HCT116 (cell line): ENCODE results near the gene GMPPA. TPM values are rescaled to one million over a fixed set of nuclear protein-coding genes. Genes with fewer than 3 reads are reported as not detected.

Experiments
- ATAC-seq: fragments of 200-7000 bp; cut with Tn5 transposase; 2 replicates; pipeline ENCODE4 v1.9.1; 2020; ENCODE audit warnings: mild to moderate bottlenecking, moderate library complexity
- BruUV-seq: library from RNA; stranded (reverse); fragments of 400-500 nt; replicated peaks from 2 replicates; lab custom pipeline; 2021; lab: Mats Ljungman, UMichigan
- CTCF ChIA-PET: fragments of 300-600 bp; sonication (Branson Sonifier 250); formaldehyde crosslinking; loops from one replicate; lab custom pipeline; 2021; ENCODE audit warnings: antibody characterized with exemption; lab: Charles Lee
- POLR2A ChIA-PET: fragments of 300-600, 350-600 bp; sonication (Branson Sonifier 250); formaldehyde crosslinking; loops from one replicate; lab custom pipeline; 2021; ENCODE audit warnings: antibody characterized with exemption; lab: Charles Lee
- RAD21 ChIA-PET, 2 experiments: fragments of 300-600 bp; sonication (Branson Sonifier 250); formaldehyde crosslinking; loops; one replicate each; lab custom pipeline; 2023; ENCODE audit warnings: low total read pairs in 2 of 2; ENCODE audit not compliant: uncharacterized antibody in 2 of 2, unreplicated experiment in 2 of 2, low non-redundant PET in 1 of 2; lab: Charles Lee
- DNase-seq: peaks from one replicate; pipeline ENCODE4 v3.0.0-alpha.2; 2010; ENCODE audit warnings: low read depth, low spot score
- H2AFZ ChIP-seq: fragments of 200-600 bp; shearing (Covaris generic), sonication (generic); 2 replicates; pipeline ENCODE4 v1.6.1; 2017; ENCODE audit warnings: low read depth, mixed run types, mixed read lengths, antibody characterized with exemption, low read length; ENCODE audit not compliant: poor library complexity, severe bottlenecking
- H3K27ac ChIP-seq: 2 replicates; pipeline ENCODE4 v1.5.1; 2012; ENCODE audit warnings: low read depth, low read length
- H3K27me3 ChIP-seq: fragments of 200-600 bp; sonication (generic); 2 replicates; pipeline ENCODE4 v1.6.1; 2016; ENCODE audit warnings: mixed run types, low read length, mixed read lengths; ENCODE audit not compliant: insufficient read depth
- H3K36me3 ChIP-seq, 2 experiments: fragments of 200-500 bp in 1 of 2; fragments of 200-600 bp in 1 of 2; sonication (Bioruptor generic) in 1 of 2; sonication (generic) in 1 of 2; 2 replicates each; pipeline versions ENCODE4 v1.5.1 to v1.6.1; 2014 to 2016; ENCODE audit warnings: low read length in 2 of 2, inconsistent platforms in 1 of 2, mixed read lengths in 1 of 2, mixed run types in 1 of 2; ENCODE audit not compliant: insufficient read depth in 2 of 2, control insufficient read depth in 1 of 2
- H3K4me1 ChIP-seq, 2 experiments: fragments of 200-600 bp in 1 of 2; sonication (generic) in 1 of 2; 2 replicates each; pipeline versions ENCODE4 v1.5.1 to v1.6.1; 2012 to 2017; ENCODE audit warnings: low read length in 2 of 2, inconsistent platforms in 1 of 2, mild to moderate bottlenecking in 1 of 2, mixed read lengths in 1 of 2, mixed run types in 1 of 2, moderate library complexity in 1 of 2; ENCODE audit not compliant: insufficient read depth in 2 of 2, control insufficient read depth in 1 of 2
- H3K4me2 ChIP-seq: fragments of 200-600 bp; sonication (generic); 2 replicates; pipeline ENCODE4 v1.6.1; 2017; ENCODE audit warnings: mixed run types, low read length, mixed read lengths
- H3K4me3 ChIP-seq, 2 experiments: fragments of 200-600 bp in 1 of 2; sonication (generic) in 1 of 2; replicated peaks in 1 of 2; 2 replicates each; pipeline ENCODE4 v1.5.1; 2011 to 2016; ENCODE audit warnings: low read length in 2 of 2, control low read depth in 1 of 2, low read depth in 1 of 2, mild to moderate bottlenecking in 1 of 2, mixed read lengths in 1 of 2, mixed run types in 1 of 2
- H3K79me2 ChIP-seq: fragments of 200-600 bp; sonication (generic); 2 replicates; pipeline ENCODE4 v1.6.1; 2017; ENCODE audit warnings: mild to moderate bottlenecking, mixed run types, low read length, moderate library complexity, mixed read lengths; ENCODE audit not compliant: insufficient read depth
- H3K9ac ChIP-seq: fragments of 200-600 bp; sonication (generic); 2 replicates; pipeline ENCODE4 v1.6.1; 2016; ENCODE audit warnings: low read length, mixed read lengths
- H3K9me2 ChIP-seq: fragments of 200-600 bp; sonication (generic), shearing (Covaris generic); 2 replicates; pipeline ENCODE4 v1.6.1; 2017; ENCODE audit warnings: mixed run types, mild to moderate bottlenecking, moderate library complexity; ENCODE audit not compliant: insufficient read depth
- H3K9me3 ChIP-seq, 2 experiments: fragments of 200-500 bp in 1 of 2; fragments of 200-600 bp in 1 of 2; sonication (Bioruptor generic) in 1 of 2; sonication (generic) in 1 of 2; 2 replicates each; pipeline ENCODE4 v1.6.1; 2014 to 2017; ENCODE audit warnings: low read length in 2 of 2, mixed read lengths in 2 of 2, inconsistent platforms in 1 of 2, low read depth in 1 of 2, mild to moderate bottlenecking in 1 of 2, mixed run types in 1 of 2, moderate library complexity in 1 of 2; ENCODE audit not compliant: control insufficient read depth in 1 of 2, insufficient read depth in 1 of 2
- H4K20me1 ChIP-seq: fragments of 200-600 bp; sonication (generic), shearing (Covaris generic); 2 replicates; pipeline ENCODE4 v1.6.1; 2017; ENCODE audit warnings: mixed run types, mild to moderate bottlenecking, moderate library complexity; ENCODE audit not compliant: insufficient read depth
- JUND ChIP-seq: IDR thresholded peaks from 2 replicates; pipeline ENCODE4 v1.6.1; 2012
- MAX ChIP-seq: IDR thresholded peaks from 2 replicates; pipeline ENCODE4 v1.6.1; 2012
- POLR2A ChIP-seq: IDR thresholded peaks from 2 replicates; pipeline ENCODE4 v1.7.0; 2011; ENCODE audit warnings: borderline replicate concordance; ENCODE audit not compliant: insufficient read depth, insufficient read length; ENCODE audit errors: extremely low read depth
- REST ChIP-seq: IDR thresholded peaks from 2 replicates; pipeline ENCODE4 v1.6.1; 2012; ENCODE audit warnings: low read depth
- ZBTB33 ChIP-seq: IDR thresholded peaks from 2 replicates; pipeline ENCODE4 v1.6.1; 2011; ENCODE audit warnings: mild to moderate bottlenecking, low read length, moderate library complexity; ENCODE audit not compliant: insufficient replicate concordance; ENCODE audit errors: extremely low read depth
- ZFX ChIP-seq: fragments of 450-650 bp; IDR thresholded peaks from 2 replicates; pipeline ENCODE4 v1.6.1; 2017
- intact Hi-C: fragments of 100-400 bp; cut with micrococcal nuclease; formaldehyde crosslinking; loops from 2 replicates; pipeline ENCODE4 v1.10.0; 2022
- total RNA-seq: library from RNA; stranded (reverse); gene quantifications from one replicate; pipeline ENCODE4 v1.2.1, GENCODE V29; 2021; ENCODE audit not compliant: unreplicated experiment

Gene GMPPA
- total RNA-seq, 1 experiment from 2014 or later, result 71.8 TPM

- RAD21 ChIA-PET, result no interaction called here
- H3K79me2 ChIP-seq, result no peaks in the 10 kb centered on the region; the same call in 1 of the 2 replicates
- 0 out of 4 replicates have a peak, but pooled peaks cover 0 to 4% of the 10 kb centered on the region in 2 experiments for H3K36me3 ChIP-seq
- DNase-seq, result no peak
- H3K9ac ChIP-seq, result peak overlapping the region; percentile 49
- peak overlapping the region; percentile 70 for H3K4me2 ChIP-seq
- CTCF ChIA-PET, result interaction anchor here (1.0 to 2.8 kb wide), 5 partner anchors 9 to 76 kb away, joined by 3 to 17 read pairs (median 6); partner anchors contain the start of gene SPEG
- no peaks in the 10 kb centered on the region for H3K9me3 ChIP-seq
- H3K4me3 ChIP-seq, result peak overlapping the region in 1 of 2 experiments; percentile 17; a peak in 1 of 4 replicates
- H3K27me3 ChIP-seq, result no peaks in the 10 kb centered on the region
- intact Hi-C loops, result no loop called here
- no peaks in the 10 kb centered on the region for H3K9me2 ChIP-seq
- no TSS peak for BruUV-seq
- H4K20me1 ChIP-seq, result no peaks in the 10 kb centered on the region
- TF ChIP-seq MAX (no peak), POLR2A (no peak)
- peak overlapping the region; percentile 75 for H3K27ac ChIP-seq
- peak; percentile 31 for ATAC-seq
- H3K4me1 ChIP-seq, result peaks cover 26 to 63% of the 10 kb centered on the region in 2 experiments
- H2AFZ ChIP-seq, result no peak overlapping the region
- POLR2A ChIA-PET, result interaction anchor here (1.2 to 1.6 kb wide), 3 partner anchors 9 to 44 kb away, joined by 3 to 15 read pairs (median 5); partner anchors contain the start of gene GMPPA
Measured at GRCh38 chr2:219453671-219454590, 44.8 kb upstream of the GMPPA start.

- no peak overlapping the region for H2AFZ ChIP-seq
- 0 out of 4 replicates have a peak, but pooled peaks cover 0 to 4% of the 10 kb centered on the region in 2 experiments for H3K36me3 ChIP-seq
- intact Hi-C loops, result no loop called here
- ATAC-seq, result no peak
- H3K4me2 ChIP-seq, result no peak overlapping the region
- ChIA-PET CTCF (interaction anchor here (0.7 kb wide), 1 partner anchor 45 kb away, joined by 4 read pairs; no protein-coding TSS in a partner anchor), RAD21 (no interaction called here), POLR2A (interaction anchor here (1.0 kb wide), 1 partner anchor 43 kb away, joined by 3 read pairs; the partner anchor contains the start of gene GMPPA)
- no peaks in the 10 kb centered on the region for H3K9me2 ChIP-seq
- TF ChIP-seq ZFX (no peak), MAX (no peak), POLR2A (no peak), REST (no peak), JUND (no peak), ZBTB33 (no peak)
- H3K4me3 ChIP-seq, result no peak overlapping the region
- H3K4me1 ChIP-seq, result peaks cover 26 to 75% of the 10 kb centered on the region in 2 experiments
- H4K20me1 ChIP-seq, result no peaks in the 10 kb centered on the region
- no peaks in the 10 kb centered on the region for H3K27me3 ChIP-seq
- BruUV-seq, result no TSS peak
- no peak for DNase-seq
- no peaks in the 10 kb centered on the region; the same call in 1 of the 2 replicates for H3K79me2 ChIP-seq
- H3K9me3 ChIP-seq, result no peaks in the 10 kb centered on the region
- no peak overlapping the region for H3K27ac ChIP-seq
- no peak overlapping the region for H3K9ac ChIP-seq
Measured at GRCh38 chr2:219455581-219455980, 43.1 kb upstream of the GMPPA start.
